Fibroblast of the aortic adventitia (primary cell): Measurements from ENCODE around the gene HES3. TPM values are rescaled to one million over a fixed set of nuclear protein-coding genes. Genes with fewer than 3 reads are reported as not detected.

Source experiments
- DNase-seq: peaks from one replicate; pipeline ENCODE4 v3.0.0-alpha.2; 2010; ENCODE audit warnings: low read depth
- H3K4me3 ChIP-seq: 2 replicates; pipeline ENCODE4 v1.5.1; 2011; ENCODE audit warnings: low read depth, mild to moderate bottlenecking, control low read depth, low read length, moderate library complexity
- CTCF ChIP-seq: IDR thresholded peaks from 2 replicates; pipeline ENCODE4 v1.5.1; 2011; ENCODE audit warnings: mild to moderate bottlenecking, low read length, control low read depth, inconsistent platforms; ENCODE audit not compliant: insufficient read depth
- total RNA-seq: library from RNA; depleted of rRNA; stranded (reverse); fragments of >200 nt; gene quantifications from 2 replicates; pipeline ENCODE4 v1.2.3, GENCODE V29; 2012; ENCODE audit warnings: low replicate concordance

The HES3 gene
- total RNA-seq, 1 donor: not detected

GRCh38 chr1:6270401-6270800 is 26.4 kb downstream of the HES3 start:
- no peak for DNase-seq
- no peak for TF ChIP-seq CTCF
- H3K4me3 ChIP-seq: no peak overlapping the region

GRCh38 chr1:6271006-6271405 is 27.0 kb downstream of the HES3 start:
- TF ChIP-seq CTCF: no peak
- no peak for DNase-seq

GRCh38 chr1:6271554-6271953 is 27.6 kb downstream of the HES3 start:
- DNase-seq: no peak
- TF ChIP-seq CTCF: no peak
- H3K4me3 ChIP-seq: no peak overlapping the region

More at GRCh38 chr1:6271006-6271405, 27.0 kb downstream of the HES3 start:
- no peak overlapping the region for H3K4me3 ChIP-seq

- no peak overlapping the region for H3K4me3 ChIP-seq
- no peak for TF ChIP-seq CTCF
- DNase-seq: no peak
These were observed 28.5 kb downstream of the HES3 start for GRCh38 chr1:6272452-6272851.

GRCh38 chr1:6272868-6273267 is 28.9 kb downstream of the HES3 start:
- peak; percentile 27 for TF ChIP-seq CTCF
- no peak for DNase-seq
- H3K4me3 ChIP-seq: no peak overlapping the region

- H3K4me3 ChIP-seq: no peak overlapping the region
- TF ChIP-seq CTCF: no peak
- DNase-seq: peak; percentile 27
These were observed 29.5 kb downstream of the HES3 start for GRCh38 chr1:6273380-6273891.

GRCh38 chr1:6274102-6274501 is 30.1 kb downstream of the HES3 start:
- no peak overlapping the region for H3K4me3 ChIP-seq
- no peak for DNase-seq
- no peak for TF ChIP-seq CTCF
